ENCODE results near the gene ABL1.

The ABL1 gene

DNA sequence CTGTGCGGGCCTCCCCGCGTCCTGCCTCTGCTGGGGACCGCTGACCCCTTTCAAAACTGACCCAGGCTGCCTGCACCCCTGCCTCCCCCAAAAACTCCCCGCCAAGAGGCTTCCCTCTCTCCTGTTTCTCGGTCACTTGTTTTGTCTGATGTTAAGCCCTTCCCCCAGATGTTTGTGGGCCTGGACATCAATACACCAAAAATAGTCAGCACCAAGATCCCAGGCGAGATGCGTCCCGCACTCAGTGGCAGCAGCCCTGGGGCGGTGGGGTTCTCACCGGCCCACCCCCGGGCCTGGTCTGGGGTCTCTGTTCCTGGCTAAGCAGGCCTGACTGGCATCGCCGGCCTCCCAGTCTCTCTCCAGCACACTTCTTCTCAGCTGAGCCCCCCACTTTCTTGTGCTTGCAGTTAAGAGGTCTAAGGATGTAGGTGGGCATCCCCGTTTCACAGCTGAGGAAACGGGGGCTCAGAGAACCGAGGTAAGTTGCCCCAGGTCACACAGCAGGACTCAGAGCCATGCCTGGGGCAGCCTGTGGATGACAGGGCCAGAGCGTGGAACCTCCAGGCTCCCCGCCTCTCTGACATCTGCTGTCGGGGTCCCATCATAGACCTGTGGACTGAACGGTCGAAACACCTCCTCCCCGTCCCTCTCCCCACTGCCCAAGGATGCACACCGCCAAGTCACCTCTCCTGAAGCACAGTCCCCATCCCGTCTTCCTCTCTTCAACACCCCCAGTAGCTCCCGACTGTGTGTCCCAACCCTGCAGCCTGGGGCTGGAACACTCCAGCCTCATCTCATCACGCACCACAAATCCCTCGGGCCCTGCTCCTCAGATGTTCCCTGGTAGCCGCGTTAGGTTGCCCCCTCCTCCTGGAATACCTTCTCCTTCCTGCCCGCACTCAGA, 87.2 kb downstream of the ABL1 start:
- DNase-seq (ENCODE audit: extremely low read depth, low read depth): no peak
- TF ChIP-seq, protein P1, sequence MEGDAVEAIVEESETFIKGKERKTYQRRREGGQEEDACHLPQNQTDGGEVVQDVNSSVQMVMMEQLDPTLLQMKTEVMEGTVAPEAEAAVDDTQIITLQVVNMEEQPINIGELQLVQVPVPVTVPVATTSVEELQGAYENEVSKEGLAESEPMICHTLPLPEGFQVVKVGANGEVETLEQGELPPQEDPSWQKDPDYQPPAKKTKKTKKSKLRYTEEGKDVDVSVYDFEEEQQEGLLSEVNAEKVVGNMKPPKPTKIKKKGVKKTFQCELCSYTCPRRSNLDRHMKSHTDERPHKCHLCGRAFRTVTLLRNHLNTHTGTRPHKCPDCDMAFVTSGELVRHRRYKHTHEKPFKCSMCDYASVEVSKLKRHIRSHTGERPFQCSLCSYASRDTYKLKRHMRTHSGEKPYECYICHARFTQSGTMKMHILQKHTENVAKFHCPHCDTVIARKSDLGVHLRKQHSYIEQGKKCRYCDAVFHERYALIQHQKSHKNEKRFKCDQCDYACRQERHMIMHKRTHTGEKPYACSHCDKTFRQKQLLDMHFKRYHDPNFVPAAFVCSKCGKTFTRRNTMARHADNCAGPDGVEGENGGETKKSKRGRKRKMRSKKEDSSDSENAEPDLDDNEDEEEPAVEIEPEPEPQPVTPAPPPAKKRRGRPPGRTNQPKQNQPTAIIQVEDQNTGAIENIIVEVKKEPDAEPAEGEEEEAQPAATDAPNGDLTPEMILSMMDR (IDR thresholded peaks at IDR 0.05; ENCODE audit: low read depth, low read length): no peak

DNA sequence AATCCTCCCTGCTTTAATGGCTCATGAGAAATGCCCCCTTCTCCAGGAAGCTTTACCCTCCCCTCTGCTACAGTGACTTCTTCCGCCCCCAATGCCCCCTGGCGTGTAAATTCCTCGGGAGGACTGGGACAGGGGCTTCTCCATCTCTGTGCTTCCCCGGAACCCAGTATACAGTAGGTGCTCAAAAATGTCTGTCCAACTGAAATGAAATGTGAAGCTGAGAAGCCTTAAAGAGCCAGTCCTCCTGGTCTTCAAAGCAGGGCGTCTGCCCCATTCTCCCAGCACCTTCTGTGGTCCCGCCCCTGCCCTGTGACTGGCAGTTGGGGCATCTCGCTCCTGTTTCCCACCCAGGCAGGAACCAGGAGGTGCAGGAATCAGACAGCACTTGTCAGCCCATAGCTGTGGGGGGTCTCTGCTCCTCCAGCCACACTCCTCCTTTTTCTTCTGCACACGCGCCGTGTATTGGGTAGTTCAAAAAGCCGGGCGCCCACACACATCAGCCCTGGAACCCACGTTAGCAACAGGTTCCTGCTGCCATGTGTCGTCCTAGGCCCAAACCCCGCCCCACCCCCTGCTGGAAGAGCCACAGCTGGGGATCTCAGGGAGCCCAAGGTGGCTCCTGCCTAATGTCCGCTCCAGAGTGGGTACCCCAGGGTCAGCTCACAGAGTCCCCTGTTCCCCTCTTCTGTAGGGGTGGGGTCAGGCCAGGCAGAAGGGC, 88.0 kb downstream of the ABL1 start:
- no peak for DNase-seq (ENCODE audit: extremely low read depth, low read depth)
- TF ChIP-seq, protein P1 (IDR thresholded peaks at IDR 0.05; ENCODE audit: low read depth, low read length): no peak

DNA sequence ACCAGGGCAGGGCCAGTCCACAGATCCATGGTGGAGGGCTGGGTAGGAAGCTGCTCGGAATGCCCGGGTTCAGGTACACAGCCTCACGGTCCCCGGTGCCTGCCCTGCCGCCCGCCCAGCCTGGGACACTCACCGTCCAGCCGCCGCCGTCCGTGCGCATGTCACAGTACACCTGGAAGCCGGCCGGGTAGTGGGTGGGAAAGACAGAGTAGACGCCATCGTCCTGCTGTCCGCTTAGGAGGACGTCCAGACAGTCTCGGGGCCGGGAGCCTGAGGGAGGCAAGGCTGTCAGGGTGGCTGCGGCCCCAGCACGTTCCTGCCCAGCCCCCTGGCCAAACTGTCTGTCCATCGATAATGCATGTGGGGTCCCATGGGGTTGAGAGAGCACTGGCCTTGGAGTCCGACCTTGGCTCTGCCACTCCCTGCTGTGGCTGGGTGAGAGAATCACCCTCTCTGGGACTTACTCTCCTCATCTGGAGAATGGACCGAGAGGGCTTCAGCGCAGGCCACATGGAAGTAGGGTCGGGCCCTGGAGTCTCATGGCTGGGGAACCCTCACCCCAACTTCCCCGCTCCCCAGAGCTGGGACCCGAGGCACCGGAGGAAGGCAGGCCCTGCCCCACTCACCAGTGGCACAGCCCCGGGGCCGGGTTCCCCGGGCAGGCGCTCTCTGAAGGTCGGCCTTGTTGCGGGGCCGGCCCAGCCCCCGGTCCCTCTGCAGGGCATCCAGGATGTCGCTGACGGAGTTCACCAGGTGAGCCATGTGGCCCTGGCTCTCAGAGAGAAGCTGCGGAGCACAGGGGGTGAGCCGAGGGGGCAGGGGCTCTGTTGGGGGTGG, 88.8 kb downstream of the ABL1 start:
- no peak for DNase-seq (ENCODE audit: extremely low read depth, low read depth)
- TF ChIP-seq, protein P1 (IDR thresholded peaks at IDR 0.05; ENCODE audit: low read depth, low read length): no peak

DNA sequence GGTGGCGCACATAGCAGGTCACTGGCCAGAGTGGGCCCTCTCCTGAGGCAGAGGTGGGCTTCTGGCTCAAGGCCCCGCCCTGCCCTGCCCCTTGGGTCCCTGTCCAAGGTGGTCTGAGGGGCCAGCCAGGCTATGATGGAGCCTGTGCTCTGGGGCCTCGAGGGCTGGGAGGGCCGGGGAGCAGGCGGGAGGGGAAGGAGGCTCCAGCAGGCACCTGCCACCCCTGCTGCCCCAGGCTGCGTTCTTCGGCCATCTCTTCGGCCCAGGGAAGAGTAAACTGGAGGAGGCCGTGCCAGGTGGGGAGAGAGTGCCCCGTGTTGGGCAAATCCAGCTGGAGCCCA, 89.4 kb downstream of the ABL1 start:
- TF ChIP-seq, protein P1 (IDR thresholded peaks at IDR 0.05; ENCODE audit: low read depth, low read length): no peak
- no peak for DNase-seq (ENCODE audit: extremely low read depth, low read depth)

DNA sequence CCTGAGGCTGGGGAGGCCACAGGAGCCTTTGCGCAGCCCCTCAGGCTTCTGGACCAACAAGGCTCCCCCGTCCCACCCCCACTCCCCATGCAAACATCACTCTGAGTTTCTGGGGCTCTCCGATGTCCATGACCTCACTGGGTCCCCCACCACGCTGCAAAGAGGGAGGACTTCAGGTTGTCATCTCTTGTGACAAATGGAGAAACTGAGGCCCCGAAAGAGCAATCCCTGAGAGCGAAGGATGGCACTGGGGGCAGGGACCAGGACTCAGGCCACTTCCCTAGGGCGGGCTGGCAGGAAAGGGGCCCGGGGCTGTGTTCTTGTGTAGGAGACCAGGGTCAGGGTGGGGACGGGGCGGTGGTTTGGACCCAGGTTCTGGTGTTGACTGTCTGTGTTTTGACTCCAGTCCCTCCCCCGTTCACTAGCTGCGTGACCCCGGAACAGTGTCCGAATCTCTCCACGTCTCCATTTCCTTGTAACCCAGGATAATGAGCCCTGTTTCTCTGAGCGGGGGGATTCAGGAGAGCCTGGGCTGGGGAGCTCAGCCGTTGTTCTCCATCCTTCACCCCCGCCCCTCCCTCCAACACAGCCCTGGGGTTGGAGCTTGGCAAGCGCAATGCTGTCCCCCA, 90.1 kb downstream of the ABL1 start:
- no peak for DNase-seq (ENCODE audit: extremely low read depth, low read depth)
- TF ChIP-seq, protein P1 (IDR thresholded peaks at IDR 0.05; ENCODE audit: low read depth, low read length): no peak

DNA sequence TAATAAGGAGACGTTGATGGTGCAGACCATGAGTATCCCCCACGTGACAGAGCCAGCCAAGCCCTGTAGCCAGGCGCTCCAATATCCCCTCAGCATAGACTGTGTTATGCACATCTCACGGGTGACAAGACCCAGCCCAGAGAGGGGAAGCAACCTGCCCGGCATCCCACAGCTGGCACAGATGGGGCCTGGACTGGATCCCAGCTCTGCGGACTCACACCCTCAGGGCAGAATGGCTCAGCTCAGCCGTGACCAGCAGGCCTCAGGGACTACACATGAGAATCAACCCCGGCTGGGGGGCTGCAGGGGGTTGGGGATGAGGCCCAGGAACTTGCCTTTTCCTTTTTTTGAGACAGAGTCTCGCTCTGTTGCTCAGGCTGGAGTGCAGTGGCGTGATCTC, 92.3 kb downstream of the ABL1 start:
- no peak for DNase-seq (ENCODE audit: extremely low read depth, low read depth)
- TF ChIP-seq, protein P1 (IDR thresholded peaks at IDR 0.05; ENCODE audit: low read depth, low read length): no peak

Measured in AG09319 (cell line).